Neural progenitor cell (in vitro differentiated cells): Measurements from ENCODE around the gene USP37. TPM values are rescaled to one million over a fixed set of nuclear protein-coding genes. Genes with fewer than 3 reads are reported as not detected.

Experiments used
- DNase-seq: peaks from one replicate; pipeline ENCODE4 v3.0.0-alpha.2; 2016; ENCODE audit warnings: low spot score
- H2AFZ ChIP-seq: fragments of 200-600 bp; sonication (generic); replicated peaks from 2 replicates; pipeline ENCODE4 v1.6.1; 2016; ENCODE audit warnings: antibody characterized with exemption
- H3F3A ChIP-seq: fragments of 200-600 bp; sonication (generic); 2 replicates; pipeline ENCODE4 v1.6.1; 2016; ENCODE audit warnings: antibody characterized with exemption, low read depth
- H3K27ac ChIP-seq: fragments of 200-600 bp; sonication (generic); 2 replicates; pipeline ENCODE4 v1.5.1; 2016; ENCODE audit warnings: mild to moderate bottlenecking
- H3K27me3 ChIP-seq: fragments of 200-600 bp; sonication (generic); 2 replicates; pipeline ENCODE4 v1.6.1; 2016; ENCODE audit warnings: mild to moderate bottlenecking, moderate library complexity
- H3K36me3 ChIP-seq: fragments of 200-600 bp; sonication (generic); 2 replicates; pipeline ENCODE4 v1.5.1; 2016
- H3K4me1 ChIP-seq: fragments of 200-600 bp; sonication (generic); 2 replicates; pipeline ENCODE4 v1.6.1; 2016; ENCODE audit warnings: mixed run types
- H3K4me2 ChIP-seq: fragments of 200-600 bp; sonication (generic); 2 replicates; pipeline ENCODE4 v1.6.1; 2016
- H3K4me3 ChIP-seq: fragments of 200-600 bp; sonication (generic); 2 replicates; pipeline ENCODE4 v1.5.1; 2016
- H3K79me2 ChIP-seq: fragments of 200-600 bp; sonication (generic); 2 replicates; pipeline ENCODE4 v1.6.1; 2016; ENCODE audit warnings: low read depth
- H3K9ac ChIP-seq: fragments of 200-600 bp; sonication (generic); 2 replicates; pipeline ENCODE4 v1.6.1; 2016
- H3K9me3 ChIP-seq: fragments of 200-600 bp; sonication (generic); 2 replicates; pipeline ENCODE4 v1.5.1; 2016; ENCODE audit warnings: low read depth
- H4K20me1 ChIP-seq: fragments of 200-600 bp; sonication (generic); 2 replicates; pipeline ENCODE4 v1.6.1; 2016; ENCODE audit warnings: low read depth
- H3K27ac Mint-ChIP-seq: 3 replicates; pipeline ENCODE4 v1.8.0; 2021; ENCODE audit warnings: mixed read lengths
- H3K27me3 Mint-ChIP-seq: 2 replicates; pipeline ENCODE4 v1.8.0; 2022; ENCODE audit warnings: low read depth, mild to moderate bottlenecking, inconsistent platforms, moderate library complexity, mixed read lengths; ENCODE audit not compliant: insufficient read depth
- H3K36me3 Mint-ChIP-seq: 3 replicates; pipeline ENCODE4 v1.8.0; 2021; ENCODE audit warnings: mixed read lengths
- H3K4me1 Mint-ChIP-seq: 3 replicates; pipeline ENCODE4 v1.8.0; 2021; ENCODE audit warnings: mixed read lengths
- H3K4me3 Mint-ChIP-seq: 3 replicates; pipeline ENCODE4 v1.8.0; 2021; ENCODE audit warnings: mild to moderate bottlenecking, moderate library complexity, mixed read lengths
- H3K9me3 Mint-ChIP-seq: 3 replicates; pipeline ENCODE4 v1.8.0; 2020; ENCODE audit warnings: mixed read lengths
- CTCF ChIP-seq: fragments of 200-600 bp; sonication (generic); IDR thresholded peaks from 2 replicates; pipeline ENCODE4 v1.5.1; 2017; ENCODE audit warnings: antibody characterized with exemption, mild to moderate bottlenecking
- EZH2 ChIP-seq: fragments of 200-600 bp; sonication (generic); IDR thresholded peaks from 2 replicates; pipeline ENCODE4 v1.6.1; 2017; ENCODE audit warnings: antibody characterized with exemption, mild to moderate bottlenecking, moderate library complexity
- EZH2phosphoT487 ChIP-seq: fragments of 200-600 bp; sonication (generic); IDR thresholded peaks from 2 replicates; pipeline ENCODE4 v1.6.1; 2017; ENCODE audit warnings: antibody characterized with exemption
- total RNA-seq: library from RNA; depleted of rRNA; stranded (reverse); fragments of >200 nt; gene quantifications from 2 replicates; pipeline ENCODE4 v1.2.3, GENCODE V29; 2015; ENCODE audit warnings: low replicate concordance

USP37 gene
- total RNA-seq, 1 donor from 2014 or later = 35.1 TPM

- Mint-ChIP-seq H3K36me3 (peaks cover 11% of the 10 kb centered on the region), H3K4me1 (peaks cover 33% of the 10 kb centered on the region), H3K9me3 (no peaks in the 10 kb centered on the region), H3K4me3 (peak overlapping the region; percentile 94), H3K27ac (no peak overlapping the region), H3K27me3 (no peaks in the 10 kb centered on the region)
- H3K4me1 ChIP-seq = peaks cover 28% of the 10 kb centered on the region
- H3K27ac ChIP-seq = no peak overlapping the region
- no peak for DNase-seq
- peak overlapping the region; percentile 66 for H3K4me3 ChIP-seq
- H4K20me1 ChIP-seq = peaks cover 68% of the 10 kb centered on the region
- no peaks in the 10 kb centered on the region for H3K9me3 ChIP-seq
- peaks cover 6% of the 10 kb centered on the region for H3K36me3 ChIP-seq
- H3F3A ChIP-seq = peaks cover 34% of the 10 kb centered on the region
- no peaks in the 10 kb centered on the region for H3K27me3 ChIP-seq
- peak overlapping the region; percentile 86 for H3K4me2 ChIP-seq
- no peak overlapping the region for H2AFZ ChIP-seq
- no peak overlapping the region for H3K9ac ChIP-seq
- H3K79me2 ChIP-seq = peaks cover 91% of the 10 kb centered on the region
- TF ChIP-seq EZH2phosphoT487 (no peak), CTCF (no peak), EZH2 (no peak)
These were observed 1.9 kb downstream of the USP37 start for GRCh38 chr2:218566296-218566695.

- Histone ChIP-seq H3K79me2 (peaks cover 85% of the 10 kb centered on the region), H3K9me3 (no peaks in the 10 kb centered on the region), H3K4me3 (no peak overlapping the region), H3K4me1 (peaks cover 14% of the 10 kb centered on the region), H3K9ac (no peak overlapping the region), H2AFZ (no peak overlapping the region), H3K36me3 (peaks cover 16% of the 10 kb centered on the region), H3K27me3 (no peaks in the 10 kb centered on the region), H3F3A (peaks cover 20% of the 10 kb centered on the region), H3K4me2 (no peak overlapping the region), H3K27ac (no peak overlapping the region), H4K20me1 (peaks cover 54% of the 10 kb centered on the region)
- Mint-ChIP-seq H3K4me3 (no peak overlapping the region), H3K4me1 (peaks cover 17% of the 10 kb centered on the region), H3K36me3 (peaks cover 11% of the 10 kb centered on the region), H3K27ac (no peak overlapping the region), H3K9me3 (no peaks in the 10 kb centered on the region), H3K27me3 (no peaks in the 10 kb centered on the region)
- no peak for TF ChIP-seq EZH2
- TF ChIP-seq CTCF = no peak
- no peak for TF ChIP-seq EZH2phosphoT487
- no peak for DNase-seq
These were observed 4.1 kb downstream of the USP37 start for GRCh38 chr2:218564056-218564455.

- H3K27me3 ChIP-seq = no peaks in the 10 kb centered on the region
- H4K20me1 ChIP-seq = peaks cover 14% of the 10 kb centered on the region
- no peak overlapping the region for H3K4me3 Mint-ChIP-seq
- H3K36me3 Mint-ChIP-seq = peaks cover 13% of the 10 kb centered on the region
- no peak overlapping the region for H3K9ac ChIP-seq
- no peaks in the 10 kb centered on the region for H3K4me1 Mint-ChIP-seq
- peaks cover 36% of the 10 kb centered on the region for H3K36me3 ChIP-seq
- H3K4me2 ChIP-seq = no peak overlapping the region
- peaks cover 20% of the 10 kb centered on the region for H3F3A ChIP-seq
- no peaks in the 10 kb centered on the region for H3K9me3 Mint-ChIP-seq
- no peak for DNase-seq
- H3K4me1 ChIP-seq = no peaks in the 10 kb centered on the region
- no peak overlapping the region for H3K4me3 ChIP-seq
- H2AFZ ChIP-seq = no peak overlapping the region
- peaks cover 48% of the 10 kb centered on the region for H3K79me2 ChIP-seq
- no peak overlapping the region for H3K27ac Mint-ChIP-seq
- TF ChIP-seq EZH2 = no peak
- TF ChIP-seq CTCF = no peak
- no peak for TF ChIP-seq EZH2phosphoT487
- H3K27ac ChIP-seq = no peak overlapping the region
- H3K27me3 Mint-ChIP-seq = no peaks in the 10 kb centered on the region
- H3K9me3 ChIP-seq = no peaks in the 10 kb centered on the region
These were observed 9.2 kb downstream of the USP37 start for GRCh38 chr2:218558986-218559385.
